Measurements from ENCODE around the gene INTS7.
"Not testable (repeated sequence)": the region's sequence is repeated elsewhere in the genome, so short reads cannot be mapped to it uniquely, and the experiment has no call there.

Gene INTS7

GRCh38 chr1:211975152-211975941 is 60.0 kb downstream of the INTS7 start:
- no peak for DNase-seq

DNA sequence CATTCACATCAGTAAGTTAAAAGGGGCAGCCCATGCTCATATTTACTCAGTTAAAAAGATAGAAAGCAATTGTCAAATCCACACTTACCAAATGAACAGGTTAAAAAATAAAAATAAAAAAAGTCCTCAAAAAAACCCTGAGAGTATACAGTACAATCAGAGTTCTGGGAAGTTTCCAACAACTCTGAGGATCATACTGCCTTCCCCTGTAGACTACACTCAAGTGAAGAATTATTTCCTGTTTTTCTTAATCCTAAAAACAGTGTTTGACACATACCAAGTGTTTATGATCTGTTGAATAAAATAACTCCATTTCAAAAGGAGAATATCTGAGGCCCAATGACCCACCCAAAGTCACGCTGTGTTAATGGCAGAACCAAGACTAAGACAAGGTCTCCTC is 61.8 kb downstream of the INTS7 start:
- DNase-seq: no peak

- no peak for DNase-seq
Measured at GRCh38 chr1:211968200-211968834, 67.0 kb downstream of the INTS7 start.

DNA sequence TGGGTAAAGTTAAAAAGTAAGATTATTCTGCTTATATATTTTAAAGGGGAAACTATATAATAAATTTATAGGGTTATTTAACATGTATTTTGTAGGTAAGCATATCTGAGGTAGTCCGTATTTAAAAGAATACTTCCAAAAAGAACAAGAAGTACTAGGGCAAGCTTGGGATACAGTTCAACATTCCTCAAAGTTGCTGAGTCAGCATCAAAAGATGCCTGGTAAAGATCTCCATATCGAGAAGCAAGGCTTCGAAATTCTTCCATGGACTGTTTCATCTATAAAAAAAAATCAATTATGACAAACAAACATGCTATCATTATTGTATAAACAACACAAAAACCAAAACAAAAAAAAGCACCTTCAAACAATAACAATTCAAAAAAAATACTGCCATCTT is 67.7 kb downstream of the INTS7 start:
- DNase-seq: no peak

GRCh38 chr1:211965108-211965805 is 70.1 kb downstream of the INTS7 start:
- no peak for DNase-seq

GRCh38 chr1:211959680-211960079 is 75.7 kb downstream of the INTS7 start:
- no peak for DNase-seq

DNA sequence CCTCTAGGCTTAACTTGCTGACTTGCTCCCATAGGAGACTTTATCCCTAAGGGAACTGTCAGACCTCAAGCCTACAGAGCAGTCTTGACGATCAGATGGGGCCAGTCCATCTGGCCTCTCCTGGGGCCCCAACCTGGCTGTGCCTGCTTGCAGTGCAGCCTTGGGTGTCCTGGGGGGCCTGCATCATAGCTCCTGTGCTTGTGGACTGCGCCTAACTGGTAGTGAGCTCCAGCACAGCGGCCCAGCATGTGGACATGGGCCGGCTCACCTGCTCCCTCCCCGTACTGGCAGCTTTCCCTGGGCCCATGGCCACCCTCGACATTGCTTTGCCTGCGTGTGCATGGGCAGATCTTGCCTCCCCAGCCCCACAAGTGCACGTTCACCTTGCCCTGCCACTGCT is 76.1 kb downstream of the INTS7 start:
- DNase-seq: no peak

DNA sequence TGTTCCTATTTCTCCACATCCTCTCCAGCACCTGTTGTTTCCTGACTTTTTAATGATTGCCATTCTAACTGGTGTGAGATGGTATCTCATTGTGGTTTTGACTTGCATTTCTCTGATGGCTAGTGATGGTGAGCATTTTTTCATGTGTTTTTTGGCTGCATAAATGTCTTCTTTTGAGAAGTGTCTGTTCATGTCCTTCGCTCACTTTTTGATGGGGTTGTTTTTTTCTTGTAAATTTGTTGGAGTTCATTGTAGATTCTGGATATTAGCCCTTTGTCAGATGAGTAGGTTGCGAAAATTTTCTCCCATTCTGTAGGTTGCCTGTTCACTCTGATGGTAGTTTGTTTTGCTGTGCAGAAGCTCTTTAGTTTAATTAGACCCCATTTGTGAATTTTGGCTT is 81.3 kb downstream of the INTS7 start:
- not testable (repeated sequence) for DNase-seq

GRCh38 chr1:211953543-211953942 is 81.8 kb downstream of the INTS7 start:
- not testable (repeated sequence) for DNase-seq

GRCh38 chr1:211952299-211952698 is 83.1 kb downstream of the INTS7 start:
- DNase-seq: no peak

GRCh38 chr1:211951856-211952255 is 83.5 kb downstream of the INTS7 start:
- peak; percentile 52 for DNase-seq

GRCh38 chr1:211948377-211948776 is 87.0 kb downstream of the INTS7 start:
- no peak for DNase-seq

DNA sequence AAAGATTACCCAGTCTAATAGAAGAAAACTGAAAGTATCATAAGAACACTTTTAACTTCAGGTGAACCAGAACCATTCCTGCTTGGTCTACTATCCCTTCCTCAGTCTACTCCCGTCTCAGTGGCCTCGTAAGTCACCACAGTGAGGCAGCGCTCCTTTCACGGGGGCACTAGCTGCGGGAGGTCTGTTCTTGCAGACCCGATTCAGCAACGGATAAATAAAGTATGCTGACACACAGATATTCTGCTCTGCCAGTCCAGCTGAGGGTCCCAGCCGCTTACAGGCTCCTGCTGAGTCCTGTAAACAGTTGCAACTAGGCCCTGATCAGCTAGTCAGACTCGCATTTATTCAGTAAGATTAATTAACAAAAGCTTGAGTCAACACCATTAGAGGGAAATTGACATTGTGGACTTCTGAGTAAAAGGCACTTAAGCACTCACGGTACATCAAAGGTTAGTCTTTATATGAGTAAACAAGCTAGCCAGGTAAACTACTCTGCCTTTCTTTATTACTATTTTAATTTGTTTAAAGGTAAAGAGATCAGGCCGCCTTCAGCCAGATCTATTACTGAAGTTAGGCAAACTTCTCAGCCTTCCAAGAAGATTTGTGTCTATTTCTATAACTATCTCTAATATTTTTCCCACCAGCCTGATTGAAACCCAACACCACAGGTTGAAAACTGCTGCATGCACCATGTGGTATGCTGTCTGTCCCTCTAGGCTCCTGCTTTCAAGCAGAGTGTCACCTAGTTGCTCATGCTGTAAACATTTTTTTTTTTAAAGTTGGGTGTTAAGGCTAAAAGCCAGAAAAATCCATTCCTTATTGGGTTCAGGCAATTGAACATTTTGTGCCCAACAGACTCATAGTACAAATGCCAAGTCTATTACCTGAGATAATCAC is 87.7 kb downstream of the INTS7 start:
- no peak for DNase-seq

GRCh38 chr1:211944733-211945500 is 90.4 kb downstream of the INTS7 start:
- no peak for DNase-seq

DNA sequence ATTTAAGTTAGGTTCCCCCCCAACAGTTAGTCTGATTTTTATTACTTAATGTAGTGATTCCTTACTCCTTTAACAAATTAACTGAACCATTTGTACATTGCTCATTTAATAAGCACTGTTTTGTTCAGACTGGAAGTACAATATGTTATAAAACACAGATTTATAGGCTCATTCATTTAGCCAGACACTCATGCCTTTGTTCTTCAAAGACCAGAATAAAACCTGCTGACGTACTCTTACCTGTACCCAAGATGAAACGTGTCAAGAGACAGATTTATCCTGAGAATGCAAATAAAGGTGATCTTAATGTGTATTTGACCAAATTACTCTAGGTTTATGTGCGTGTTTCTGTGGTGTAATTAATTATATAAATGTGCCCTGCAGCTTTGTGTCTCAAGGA is 92.8 kb downstream of the INTS7 start:
- DNase-seq: no peak

GRCh38 chr1:211939876-211940468 is 95.4 kb downstream of the INTS7 start:
- DNase-seq: peak; percentile 75

DNA sequence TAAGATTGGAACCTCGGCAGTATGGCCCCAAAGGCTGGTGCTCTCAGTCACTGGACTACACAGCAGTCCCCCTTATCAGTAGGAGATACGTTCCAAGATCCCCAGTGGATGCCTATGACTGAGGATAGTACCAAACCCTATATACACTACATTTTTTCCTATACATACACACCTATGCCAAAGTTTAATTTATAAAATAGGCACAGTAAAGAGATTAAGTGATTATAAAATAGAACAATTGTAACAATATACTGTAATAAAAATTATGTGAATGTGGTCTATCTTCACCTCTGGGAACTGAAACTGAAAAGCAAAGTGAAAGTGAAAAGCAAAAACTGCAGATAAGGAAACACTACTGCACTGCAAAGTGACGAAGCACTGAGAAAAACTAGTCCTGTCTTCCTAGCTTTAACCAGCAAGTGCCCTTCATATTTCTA is 96.8 kb downstream of the INTS7 start:
- DNase-seq: peak; percentile 44

GRCh38 chr1:211937422-211937821 is 97.9 kb downstream of the INTS7 start:
- DNase-seq: not testable (repeated sequence)

GRCh38 chr1:211935448-211935970 is 99.8 kb downstream of the INTS7 start:
- peak; percentile 88 for DNase-seq

- DNase-seq: no peak
Measured at GRCh38 chr1:211933946-211934714, 101.2 kb downstream of the INTS7 start.

GRCh38 chr1:211932933-211933254 is 102.5 kb downstream of the INTS7 start:
- DNase-seq: no peak

All from activated CD4-positive, alpha-beta T cell treated with anti-CD3 and anti-CD28 coated beads, Interleukin-2, amount 50 U/mL, for 16 hours (primary cell).